Ishikawa (cell line): ENCODE measurements around the gene HPSE.

ENCODE experiments used
- CEBPB ChIP-seq: IDR thresholded peaks from 2 replicates; pipeline ENCODE4 v1.6.1; 2012
- CREB1 ChIP-seq: IDR thresholded peaks from 2 replicates; pipeline ENCODE4 v1.6.1; 2012; ENCODE audit warnings: low read depth
- EP300 ChIP-seq: IDR thresholded peaks from 2 replicates; pipeline ENCODE4 v1.6.1; 2012; ENCODE audit warnings: borderline replicate concordance
- FOXM1 ChIP-seq: IDR thresholded peaks from 2 replicates; pipeline ENCODE4 v1.6.1; 2012; ENCODE audit warnings: low read depth, borderline replicate concordance
- TAF1 ChIP-seq: IDR thresholded peaks from 2 replicates; pipeline ENCODE4 v1.6.1; 2012; ENCODE audit warnings: low read depth, mild to moderate bottlenecking
- TCF12 ChIP-seq: IDR thresholded peaks from 2 replicates; pipeline ENCODE4 v1.6.1; 2012; ENCODE audit warnings: low read depth
- USF1 ChIP-seq: IDR thresholded peaks from 2 replicates; pipeline ENCODE4 v1.6.1; 2012
- YY1 ChIP-seq: IDR thresholded peaks from 2 replicates; pipeline ENCODE4 v1.6.1; 2012; ENCODE audit warnings: low read depth
- ZBTB7A ChIP-seq: IDR thresholded peaks from 2 replicates; pipeline ENCODE4 v1.6.1; 2012; ENCODE audit warnings: low read depth
- TF ChIP-seq, protein P1 (sequence below): IDR thresholded peaks from 2 replicates; pipeline ENCODE4 v1.6.1; 2012
- TF ChIP-seq, protein P2 (sequence below): IDR thresholded peaks from 2 replicates; pipeline ENCODE4 v1.6.1; 2012; ENCODE audit warnings: low read depth, mild to moderate bottlenecking

GRCh38 chr4:83282049-83282535 lies 52.6 kb downstream of the HPSE start:
- TF ChIP-seq, protein P1, sequence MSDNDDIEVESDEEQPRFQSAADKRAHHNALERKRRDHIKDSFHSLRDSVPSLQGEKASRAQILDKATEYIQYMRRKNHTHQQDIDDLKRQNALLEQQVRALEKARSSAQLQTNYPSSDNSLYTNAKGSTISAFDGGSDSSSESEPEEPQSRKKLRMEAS, result no peak
- TF ChIP-seq USF1 (no peak), TAF1 (no peak), FOXM1 (no peak), EP300 (no peak), CEBPB (no peak), TCF12 (no peak), YY1 (no peak), CREB1 (no peak), ZBTB7A (no peak)
- TF ChIP-seq, protein P2, sequence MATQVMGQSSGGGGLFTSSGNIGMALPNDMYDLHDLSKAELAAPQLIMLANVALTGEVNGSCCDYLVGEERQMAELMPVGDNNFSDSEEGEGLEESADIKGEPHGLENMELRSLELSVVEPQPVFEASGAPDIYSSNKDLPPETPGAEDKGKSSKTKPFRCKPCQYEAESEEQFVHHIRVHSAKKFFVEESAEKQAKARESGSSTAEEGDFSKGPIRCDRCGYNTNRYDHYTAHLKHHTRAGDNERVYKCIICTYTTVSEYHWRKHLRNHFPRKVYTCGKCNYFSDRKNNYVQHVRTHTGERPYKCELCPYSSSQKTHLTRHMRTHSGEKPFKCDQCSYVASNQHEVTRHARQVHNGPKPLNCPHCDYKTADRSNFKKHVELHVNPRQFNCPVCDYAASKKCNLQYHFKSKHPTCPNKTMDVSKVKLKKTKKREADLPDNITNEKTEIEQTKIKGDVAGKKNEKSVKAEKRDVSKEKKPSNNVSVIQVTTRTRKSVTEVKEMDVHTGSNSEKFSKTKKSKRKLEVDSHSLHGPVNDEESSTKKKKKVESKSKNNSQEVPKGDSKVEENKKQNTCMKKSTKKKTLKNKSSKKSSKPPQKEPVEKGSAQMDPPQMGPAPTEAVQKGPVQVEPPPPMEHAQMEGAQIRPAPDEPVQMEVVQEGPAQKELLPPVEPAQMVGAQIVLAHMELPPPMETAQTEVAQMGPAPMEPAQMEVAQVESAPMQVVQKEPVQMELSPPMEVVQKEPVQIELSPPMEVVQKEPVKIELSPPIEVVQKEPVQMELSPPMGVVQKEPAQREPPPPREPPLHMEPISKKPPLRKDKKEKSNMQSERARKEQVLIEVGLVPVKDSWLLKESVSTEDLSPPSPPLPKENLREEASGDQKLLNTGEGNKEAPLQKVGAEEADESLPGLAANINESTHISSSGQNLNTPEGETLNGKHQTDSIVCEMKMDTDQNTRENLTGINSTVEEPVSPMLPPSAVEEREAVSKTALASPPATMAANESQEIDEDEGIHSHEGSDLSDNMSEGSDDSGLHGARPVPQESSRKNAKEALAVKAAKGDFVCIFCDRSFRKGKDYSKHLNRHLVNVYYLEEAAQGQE, result no peak
